A549 (cell line): ENCODE measurements around the gene MYH7B. TPM values are rescaled to one million over a fixed set of nuclear protein-coding genes. Genes with fewer than 3 reads are reported as not detected.

ENCODE experiments used
- ATAC-seq, 2 experiments: fragments of 200-7000 bp in 1 of 2; fragments of >200 bp in 1 of 2; cut with Nextera tagmentation in 1 of 2; cut with Tn5 transposase in 1 of 2; 3 replicates each; pipeline versions ENCODE4 v1.8.0 to v1.9.1; 2018 to 2020; ENCODE audit warnings: mild to moderate bottlenecking in 1 of 2, moderate library complexity in 1 of 2
- CTCF ChIA-PET: fragments of 300-600 bp; sonication (Branson Sonifier 250); formaldehyde crosslinking; extraction: SDS; loops from one replicate; lab custom pipeline; 2021; ENCODE audit warnings: antibody characterized with exemption, inconsistent platforms; lab: Yijun Ruan, JAX
- POLR2A ChIA-PET: fragments of 350-600 bp; formaldehyde crosslinking; extraction: SDS; loops from one replicate; lab custom pipeline; 2021; ENCODE audit warnings: antibody characterized with exemption, inconsistent platforms; lab: Yijun Ruan, JAX
- DNase-seq, 2 experiments: peaks; one replicate each; pipeline versions ENCODE4 v3.0.0 to v3.0.0-alpha.2; 2011 to 2016; ENCODE audit warnings: low read depth in 1 of 2, low spot score in 1 of 2
- FAIRE-seq: peaks from 2 replicates; lab custom pipeline; 2011; peaks lifted over from hg19 to GRCh38; lab: Jason Lieb, UNC
- H3K27ac ChIP-seq, 2 experiments: fragments of >200 bp; sonication (Bioruptor Twin); formaldehyde crosslinking; 3 replicates each; pipeline ENCODE4 v1.5.1; 2016 to 2017
- H3K4me1 ChIP-seq: fragments of >200 bp; sonication (Bioruptor Twin); formaldehyde crosslinking; 3 replicates; pipeline ENCODE4 v1.6.1; 2016
- H3K4me2 ChIP-seq: fragments of >200 bp; sonication (Bioruptor Twin); formaldehyde crosslinking; 3 replicates; pipeline ENCODE4 v1.6.1; 2016
- H3K4me3 ChIP-seq: fragments of >200 bp; sonication (Bioruptor Twin); formaldehyde crosslinking; 3 replicates; pipeline ENCODE4 v1.5.1; 2016
- H3K9me3 ChIP-seq: fragments of >200 bp; sonication (Bioruptor Twin); formaldehyde crosslinking; 3 replicates; pipeline ENCODE4 v1.6.1; 2016
- ATOH8 ChIP-seq: fragments of 250-450 bp; sonication (Bioruptor Pico); IDR thresholded peaks from 2 replicates; pipeline ENCODE4 v1.5.0; 2020; ENCODE audit warnings: low read depth, mild to moderate bottlenecking, moderate library complexity
- CEBPB ChIP-seq, 2 experiments: fragments of >200 bp in 1 of 2; sonication (Bioruptor Twin) in 1 of 2; formaldehyde crosslinking in 1 of 2; IDR thresholded peaks; 2 replicates each; pipeline ENCODE4 v1.6.1; 2012 to 2016
- CHD2 ChIP-seq: fragments of 150-350 bp; IDR thresholded peaks from 2 replicates; pipeline ENCODE4 v1.6.1; 2014; ENCODE audit warnings: low read length; ENCODE audit not compliant: partially characterized antibody
- CHD4 ChIP-seq: fragments of 200-600 bp; sonication (generic); IDR thresholded peaks from 2 replicates; pipeline ENCODE4 v1.6.1; 2016; ENCODE audit warnings: antibody characterized with exemption, mild to moderate bottlenecking, borderline replicate concordance
- CTCF ChIP-seq: fragments of >200 bp; sonication (Bioruptor Twin); formaldehyde crosslinking; IDR thresholded peaks from 3 replicates; pipeline ENCODE4 v1.5.1; 2016
- EHF ChIP-seq: fragments of 250-450 bp; sonication (Bioruptor Pico); IDR thresholded peaks from 2 replicates; pipeline ENCODE4 v1.5.0; 2020; ENCODE audit warnings: mild to moderate bottlenecking
- EHMT2 ChIP-seq: fragments of 200-600 bp; sonication (generic); IDR thresholded peaks from 2 replicates; pipeline ENCODE4 v1.6.1; 2016; ENCODE audit warnings: antibody characterized with exemption, low read depth, mild to moderate bottlenecking, moderate library complexity
- ESRRA ChIP-seq: fragments of 150-350 bp; IDR thresholded peaks from 2 replicates; pipeline ENCODE4 v1.6.1; 2014; ENCODE audit warnings: mild to moderate bottlenecking, low read length, borderline replicate concordance
- FOSB ChIP-seq: fragments of 250-450 bp; sonication (Bioruptor Pico); IDR thresholded peaks from 2 replicates; pipeline ENCODE4 v1.5.0; 2020; ENCODE audit warnings: mild to moderate bottlenecking, moderate library complexity
- FOXS1 ChIP-seq: fragments of 250-450 bp; sonication (Bioruptor Pico); IDR thresholded peaks from 2 replicates; pipeline ENCODE4 v1.5.0; 2020; ENCODE audit warnings: mild to moderate bottlenecking, moderate library complexity
- HEYL ChIP-seq: fragments of 250-450 bp; sonication (Bioruptor Pico); IDR thresholded peaks from 2 replicates; pipeline ENCODE4 v1.8.0; 2021; ENCODE audit warnings: mild to moderate bottlenecking, moderate library complexity
- HMGXB4 ChIP-seq: fragments of 250-450 bp; sonication (Bioruptor Pico); IDR thresholded peaks from 2 replicates; pipeline ENCODE4 v1.5.0; 2021; ENCODE audit warnings: mild to moderate bottlenecking, moderate library complexity, borderline replicate concordance
- HOXB13 ChIP-seq: fragments of 250-450 bp; sonication (Bioruptor Pico); IDR thresholded peaks from 2 replicates; pipeline ENCODE4 v1.5.0; 2020; ENCODE audit warnings: low read depth, mild to moderate bottlenecking, moderate library complexity
- HOXB5 ChIP-seq: fragments of 250-450 bp; sonication (Bioruptor Pico); IDR thresholded peaks from 2 replicates; pipeline ENCODE4 v1.5.0; 2020; ENCODE audit warnings: mild to moderate bottlenecking, moderate library complexity
- JUN ChIP-seq, 2 experiments: fragments of >200 bp; sonication (Bioruptor Twin); formaldehyde crosslinking; IDR thresholded peaks; 2 replicates in 1 of 2; 3 replicates in 1 of 2; pipeline ENCODE4 v1.6.1; 2016 to 2017
- JUNB ChIP-seq: fragments of >200 bp; sonication (Bioruptor Twin); formaldehyde crosslinking; IDR thresholded peaks from 2 replicates; pipeline ENCODE4 v1.6.1; 2016
- KDM1A ChIP-seq: fragments of 200-600 bp; sonication (generic); IDR thresholded peaks from 2 replicates; pipeline ENCODE4 v1.6.1; 2016; ENCODE audit warnings: low read depth, mild to moderate bottlenecking
- MAX ChIP-seq: IDR thresholded peaks from 2 replicates; pipeline ENCODE4 v1.6.1; 2012
- MAZ ChIP-seq: fragments of 150-350 bp; IDR thresholded peaks from 2 replicates; pipeline ENCODE4 v1.6.1; 2014; ENCODE audit warnings: antibody characterized with exemption, low read depth, low read length, borderline replicate concordance
- NFE2L2 ChIP-seq: fragments of 150-350 bp; conservative IDR thresholded peaks from 2 replicates; pipeline ENCODE4 v1.6.1; 2014; ENCODE audit warnings: low read length
- NPAS2 ChIP-seq: fragments of 250-450 bp; sonication (Bioruptor Pico); IDR thresholded peaks from 2 replicates; pipeline ENCODE4 v1.8.0; 2022; ENCODE audit warnings: mild to moderate bottlenecking, moderate library complexity, borderline replicate concordance
- PBX3 ChIP-seq: IDR thresholded peaks from 2 replicates; pipeline ENCODE4 v1.6.1; 2012
- POLR2A ChIP-seq: IDR thresholded peaks from 2 replicates; pipeline ENCODE4 v1.6.1; 2012; ENCODE audit warnings: mild to moderate bottlenecking, low read length
- RARB ChIP-seq: fragments of 250-450 bp; sonication (Bioruptor Pico); IDR thresholded peaks from 2 replicates; pipeline ENCODE4 v1.8.0; 2021; ENCODE audit warnings: mild to moderate bottlenecking, moderate library complexity
- RFX5 ChIP-seq: fragments of 450-650 bp; IDR thresholded peaks from 2 replicates; pipeline ENCODE4 v1.7.1; 2014; ENCODE audit warnings: antibody characterized with exemption, mild to moderate bottlenecking, moderate library complexity
- RNF2 ChIP-seq: fragments of 200-600 bp; sonication (generic); IDR thresholded peaks from 2 replicates; pipeline ENCODE4 v1.6.1; 2016; ENCODE audit warnings: low read depth, mild to moderate bottlenecking, antibody characterized with exemption, moderate library complexity, borderline replicate concordance
- USF2 ChIP-seq: fragments of 450-650 bp; IDR thresholded peaks from 2 replicates; pipeline ENCODE4 v1.6.1; 2014; ENCODE audit warnings: antibody characterized with exemption
- ZC3H11A ChIP-seq: fragments of 450-650 bp; IDR thresholded peaks from 2 replicates; pipeline ENCODE4 v1.6.1; 2014; ENCODE audit warnings: antibody characterized with exemption, mild to moderate bottlenecking
- ZNF302 ChIP-seq: fragments of 250-450 bp; sonication (Bioruptor Pico); IDR thresholded peaks from 2 replicates; pipeline ENCODE4 v1.9.0; 2021; ENCODE audit warnings: inconsistent platforms, mild to moderate bottlenecking, moderate library complexity
- WGBS: methylation state at CpG from one replicate; pipeline ENCODE4 v1.1.6; 2017; ENCODE audit errors: missing lambda C conversion rate; 5-methylcytosine and 5-hydroxymethylcytosine counted together
- polyA plus RNA-seq, 4 experiments: library from polyadenylated mRNA; depleted of rRNA in 3 of 4; stranded (reverse); fragments of >200 nt; fragmentation: RNase III in 1 of 4; extraction: RNeasy Plus Mini Kit Qiagen cat#74134 plus additional on column Dnase treatment in 1 of 4; gene quantifications; 2 replicates in 3 of 4; 3 replicates in 1 of 4; pipeline ENCODE4 v1.2.3, GENCODE V29; 2011 to 2017

MYH7B gene
- polyA plus RNA-seq, 2 of the 4 experiments (the other 2 are of a cell fraction): 0.03 to 0.23 TPM

GRCh38 chr20:34980543-34981233 lies 25.0 kb downstream of the MYH7B start:
- CTCF ChIA-PET: interaction anchor here (1.3 to 2.5 kb wide), 2 partner anchors 18 to 106 kb away, joined by 3 to 10 read pairs; no protein-coding TSS in a partner anchor
- ATAC-seq: no peak
- no peak overlapping the region for H3K4me3 ChIP-seq
- no peak for TF ChIP-seq MAX
- no peak for TF ChIP-seq MAZ
- TF ChIP-seq NFE2L2: no peak
- TF ChIP-seq CHD2: no peak
- no peak for TF ChIP-seq JUNB
- no peak for TF ChIP-seq KDM1A
- no peak for TF ChIP-seq RARB (CRISPR knock-in tag)
- no peak for TF ChIP-seq EHMT2
- no peak for TF ChIP-seq POLR2A
- TF ChIP-seq RFX5: no peak
- TF ChIP-seq PBX3: no peak
- TF ChIP-seq HOXB13 (CRISPR knock-in tag): no peak
- TF ChIP-seq CTCF: no peak
- no peak for TF ChIP-seq FOSB (CRISPR knock-in tag)
- no peak for TF ChIP-seq USF2
- no peak for TF ChIP-seq ZC3H11A
- no peak for TF ChIP-seq HMGXB4
- TF ChIP-seq EHF (CRISPR knock-in tag): no peak
- TF ChIP-seq, all 56 proteins: peak for 0
- no peaks in the 10 kb centered on the region for H3K9me3 ChIP-seq
- no peak overlapping the region for H3K4me2 ChIP-seq
- POLR2A ChIA-PET: no interaction called here
- FAIRE-seq (no peak), DNase-seq (no peak)
- WGBS: 91% methylated on average over 19 of the region's 22 CpGs
- H3K27ac ChIP-seq: no peak overlapping the region
- H3K4me1 ChIP-seq: 0 out of 3 replicates have a peak, but pooled peaks cover 6% of the 10 kb centered on the region

- WGBS: 82% methylated on average over 21 of the region's 21 CpGs
- ATAC-seq (no peak), FAIRE-seq (no peak), DNase-seq (no peak)
- Histone ChIP-seq H3K27ac (no peak overlapping the region), H3K4me3 (no peak overlapping the region), H3K9me3 (no peaks in the 10 kb centered on the region), H3K4me1 (0 out of 3 replicates have a peak, but pooled peaks cover 6% of the 10 kb centered on the region), H3K4me2 (no peak overlapping the region)
- ChIA-PET POLR2A (no interaction called here), CTCF (interaction anchor here (0.6 kb wide), 1 partner anchor 9 kb away, joined by 3 read pairs; no protein-coding TSS in a partner anchor)
- TF ChIP-seq ATOH8 (CRISPR knock-in tag) (no peak), ESRRA (no peak), POLR2A (no peak), JUN (IDR thresholded peaks at IDR 0.05) (no peak), NPAS2 (CRISPR knock-in tag) (no peak), CHD4 (no peak), ZNF302 (CRISPR knock-in tag) (no peak), PBX3 (no peak), HEYL (CRISPR knock-in tag) (no peak), CEBPB (IDR thresholded peaks at IDR 0.05) (no peak), RNF2 (no peak), HOXB5 (CRISPR knock-in tag) (no peak), FOXS1 (no peak)
Measured at GRCh38 chr20:34982270-34983088, 26.8 kb downstream of the MYH7B start.
